HG02610 (cell line): Measurements from ENCODE around the gene NKG7.
"Not testable (repeated sequence)": the region's sequence is repeated elsewhere in the genome, so short reads cannot be mapped to it uniquely, and the experiment has no call there.

Source experiments
- ATAC-seq: cut with Tn5 transposase; IDR thresholded peaks from one replicate; pipeline ENCODE4 v1.9.1; 2021; ENCODE audit warnings: mild to moderate bottlenecking, moderate library complexity; ENCODE audit not compliant: unreplicated experiment

Gene NKG7

DNA sequence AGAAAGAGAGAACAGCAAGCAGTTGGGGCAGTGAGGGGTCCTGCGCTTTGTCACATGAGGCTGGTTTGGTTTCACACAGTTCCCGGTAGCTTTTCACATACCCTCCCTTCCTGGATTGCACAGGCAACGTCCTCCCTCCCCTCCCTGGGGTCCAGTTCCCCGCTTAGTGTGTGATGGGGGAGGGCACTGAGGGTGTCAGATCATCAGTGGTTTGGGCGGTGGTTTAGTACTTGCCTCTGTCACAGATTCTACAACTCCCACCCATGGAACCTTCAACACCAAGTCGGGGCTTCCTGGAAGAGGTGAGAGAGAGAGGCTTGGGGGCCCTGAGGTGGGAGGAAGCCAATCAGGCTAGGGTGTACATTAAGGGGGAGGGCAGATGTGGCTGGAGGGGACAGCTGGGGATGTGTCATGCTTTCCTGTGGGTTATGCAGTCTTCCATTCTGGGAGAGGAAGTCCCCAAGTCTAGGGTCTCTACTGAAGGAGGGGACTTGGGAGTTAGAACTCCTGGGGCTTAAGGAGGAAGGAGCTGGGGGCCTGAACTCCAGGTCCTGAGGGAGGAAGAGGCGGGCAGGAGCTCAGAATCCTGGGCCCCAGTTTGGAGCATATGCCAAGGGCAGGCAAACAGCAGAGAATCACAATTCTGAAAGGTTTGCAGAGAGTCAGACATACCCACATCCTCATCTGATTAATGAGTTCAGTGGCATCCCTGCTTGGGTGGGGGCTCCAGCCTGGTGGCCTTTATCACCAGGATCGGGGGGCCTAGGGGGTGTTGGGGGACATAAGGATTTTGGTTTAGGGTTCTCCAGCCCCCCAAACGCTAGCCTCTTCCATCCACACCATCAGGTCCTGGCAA lies at the start of gene NKG7:
TSS of gene NKG7 (minus strand) at position 6 of the 856 bp plus-strand sequence. CDS start 119 bp downstream, outside the sequence.
- peak; percentile 38 for ATAC-seq

GRCh38 chr19:51422053-51422448 lies 49.6 kb upstream of the NKG7 start:
- ATAC-seq: no peak

- ATAC-seq: no peak
Measured at GRCh38 chr19:51421229-51422052, 49.0 kb upstream of the NKG7 start.

DNA sequence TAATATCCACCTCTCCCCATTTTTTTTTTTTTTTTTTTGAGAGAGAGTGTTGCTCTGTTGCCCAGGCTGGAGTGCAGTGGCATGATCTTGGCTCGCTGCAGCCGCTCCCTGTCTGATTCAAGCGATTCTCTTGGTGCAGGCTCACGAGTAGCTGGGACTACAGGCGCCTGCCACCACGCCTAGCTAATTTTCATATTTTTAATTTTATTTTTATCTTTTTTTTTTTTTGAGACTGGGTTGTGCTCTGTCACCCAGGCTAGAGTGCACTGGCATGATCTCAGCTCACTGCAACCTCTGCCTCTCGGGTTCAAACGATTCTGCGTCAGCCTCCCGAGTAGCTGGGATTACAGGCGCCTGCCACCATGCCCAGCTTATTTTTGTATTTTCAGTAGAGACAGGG lies 48.1 kb upstream of the NKG7 start:
- not testable (repeated sequence) for ATAC-seq

DNA sequence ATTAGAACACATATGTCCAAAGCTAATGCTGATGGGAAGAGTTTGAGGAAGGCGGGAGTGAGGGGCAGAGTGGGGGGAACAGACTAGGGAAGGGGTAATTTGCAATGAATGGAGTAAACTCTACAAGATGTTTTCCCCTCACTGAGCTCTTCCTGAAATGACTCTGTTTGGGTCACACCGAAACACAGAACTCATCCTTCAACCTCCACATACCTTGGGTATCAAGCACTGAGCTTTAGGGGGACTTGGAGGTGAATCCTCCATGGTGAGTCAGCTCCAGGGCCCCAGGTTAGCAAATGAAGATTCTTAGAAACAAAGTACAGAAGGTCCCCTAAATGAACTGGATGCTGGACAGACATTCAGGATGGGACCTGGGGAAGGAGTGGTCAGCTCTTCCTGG lies 46.3 kb upstream of the NKG7 start:
- no peak for ATAC-seq

- ATAC-seq: peak; percentile 30
Measured at GRCh38 chr19:51417810-51418157, 45.3 kb upstream of the NKG7 start.

DNA sequence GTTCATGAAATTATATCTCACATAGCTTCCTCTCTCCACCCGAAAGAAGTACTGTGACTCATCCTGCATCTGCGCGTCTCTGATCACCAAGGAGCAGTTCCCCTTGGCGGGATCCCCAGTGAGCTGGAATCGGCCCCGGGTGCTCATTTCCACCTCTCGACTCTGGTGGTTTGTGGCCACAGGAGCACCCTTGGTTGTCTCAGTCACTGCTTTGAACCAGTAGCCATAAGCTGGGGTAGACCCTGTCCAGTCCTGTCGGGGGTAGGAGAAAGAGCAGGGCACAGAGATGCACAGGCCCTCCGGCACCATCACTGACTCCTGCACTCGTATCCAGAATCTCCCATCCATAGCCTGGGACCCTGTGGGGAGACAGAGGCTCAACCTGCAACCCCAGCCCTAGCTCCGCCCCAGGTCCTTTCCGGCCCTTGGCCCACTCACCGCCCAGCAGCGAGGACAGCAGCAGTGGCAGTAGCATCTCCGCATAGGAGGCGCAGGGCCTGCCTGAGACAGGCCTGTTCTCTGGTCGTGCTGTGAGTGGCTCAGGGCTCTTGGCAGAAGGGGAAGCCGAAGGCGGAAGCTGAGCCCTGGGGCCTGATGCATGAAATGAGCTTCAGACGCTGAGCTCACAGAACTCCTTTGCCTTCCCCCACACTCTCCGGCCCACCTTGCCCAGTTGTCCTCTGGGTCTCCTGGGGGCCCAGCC lies 44.8 kb upstream of the NKG7 start, which contains the start of gene SIGLEC10:
TSS of gene SIGLEC10 (minus strand) at position 536 of the 703 bp plus-strand sequence. CDS start at position 475, 61 bp downstream.
- ATAC-seq: peak; percentile 62

DNA sequence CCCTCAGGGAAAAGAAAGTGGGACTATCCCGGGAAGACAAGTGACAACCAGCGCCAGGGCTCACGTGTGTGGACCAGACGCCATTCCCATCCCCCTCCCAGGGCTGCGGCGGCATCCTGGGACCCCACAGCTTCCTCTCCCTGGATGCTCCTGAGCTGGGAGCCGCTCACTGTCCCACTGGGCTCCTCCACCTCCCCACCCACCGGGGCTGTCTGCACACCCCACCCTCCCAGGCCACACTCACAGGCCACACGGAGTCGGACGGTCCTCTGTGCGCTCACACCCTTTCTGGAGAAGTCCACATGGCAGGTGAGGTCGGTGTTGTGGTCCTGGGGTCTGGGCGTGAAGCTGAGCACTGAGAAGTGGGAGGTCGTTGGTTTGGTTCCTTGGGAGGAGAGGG lies 44.0 kb upstream of the NKG7 start:
- ATAC-seq: not testable (repeated sequence)

DNA sequence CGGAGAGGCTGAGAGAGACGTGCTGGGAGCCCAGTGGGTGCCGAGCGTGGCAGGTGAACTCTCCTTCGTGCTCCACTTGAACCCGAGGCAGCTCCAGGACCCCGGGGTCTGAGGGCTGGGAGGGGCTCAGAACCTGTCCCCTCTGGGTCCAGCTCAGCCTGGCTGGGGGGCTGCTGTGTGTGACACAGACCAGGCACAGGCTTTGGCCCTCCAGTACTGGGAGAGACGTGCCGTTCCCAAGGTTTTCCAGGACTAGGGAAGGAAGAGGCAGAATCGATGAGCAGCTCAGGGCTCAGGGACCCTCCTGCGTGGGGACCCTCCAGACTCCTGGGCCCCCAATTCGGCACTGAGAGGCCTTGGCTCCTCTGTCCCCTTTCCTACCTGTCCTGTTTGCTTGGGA lies 42.7 kb upstream of the NKG7 start:
- ATAC-seq: no peak

DNA sequence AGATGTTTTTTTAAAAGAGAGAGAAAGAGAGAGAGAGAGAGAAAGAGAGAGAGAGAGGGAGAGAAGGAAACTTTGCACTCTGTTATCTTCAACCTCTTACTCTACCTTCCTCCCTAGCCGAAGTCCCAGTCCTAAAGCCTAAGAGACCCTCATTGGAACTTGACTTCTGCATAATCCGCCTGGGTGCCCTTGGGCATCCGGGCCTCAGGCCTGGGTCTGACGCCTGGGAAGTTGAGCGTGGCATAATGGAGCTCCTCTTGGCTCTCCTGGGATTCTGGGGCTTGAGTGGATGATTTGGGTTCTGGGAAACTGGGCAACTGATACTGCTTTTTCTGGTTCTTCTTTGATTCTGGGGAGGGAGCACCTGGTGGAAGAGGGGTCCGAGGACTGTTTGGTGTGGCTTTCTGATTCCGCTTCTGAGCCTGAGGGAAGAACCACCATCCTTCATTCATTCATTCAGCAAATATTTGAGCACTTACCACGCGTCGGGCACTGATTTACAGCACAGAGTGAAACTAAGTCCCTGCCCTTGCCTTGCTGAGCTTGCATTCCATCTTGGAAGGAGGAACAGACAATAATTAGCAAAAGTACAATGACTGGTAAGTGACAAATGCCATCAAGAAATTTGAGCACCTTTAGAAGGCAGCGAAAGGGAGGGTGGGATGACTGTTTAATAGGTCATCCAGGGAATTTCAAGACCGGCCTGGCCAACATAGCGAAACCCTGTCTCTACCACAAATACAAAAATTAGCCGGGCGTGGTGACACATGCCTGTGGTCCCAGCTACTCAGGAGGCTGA lies 38.7 kb upstream of the NKG7 start:
- ATAC-seq: no peak

- ATAC-seq: no peak
Measured at GRCh38 chr19:51407511-51408131, 35.2 kb upstream of the NKG7 start.

- no peak for ATAC-seq
Measured at GRCh38 chr19:51402117-51402516, 29.7 kb upstream of the NKG7 start.

DNA sequence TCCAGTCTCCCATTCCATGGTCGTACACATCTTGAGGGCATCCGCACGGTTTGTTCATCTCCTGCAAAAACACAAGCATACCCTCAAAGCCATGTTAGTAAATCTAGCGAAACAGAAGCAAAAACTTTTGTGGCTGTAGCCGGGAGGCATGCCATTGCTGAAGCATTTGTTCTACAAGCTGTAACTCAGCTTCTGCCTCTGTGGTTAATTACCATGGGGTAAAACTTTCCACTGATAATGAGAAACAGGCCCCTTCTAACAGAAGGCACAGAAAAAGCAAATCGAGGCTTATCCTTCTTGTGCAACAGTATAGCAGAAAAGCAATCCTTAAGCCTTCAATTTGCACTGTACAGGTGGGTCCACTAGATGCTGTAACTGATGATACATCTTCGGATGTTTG lies 27.5 kb upstream of the NKG7 start:
- ATAC-seq: not testable (repeated sequence)

GRCh38 chr19:51399231-51399630 lies 26.8 kb upstream of the NKG7 start:
- ATAC-seq: no peak

GRCh38 chr19:51398096-51398704 lies 25.7 kb upstream of the NKG7 start:
- no peak for ATAC-seq

GRCh38 chr19:51397453-51397852 lies 25.0 kb upstream of the NKG7 start:
- not testable (repeated sequence) for ATAC-seq

DNA sequence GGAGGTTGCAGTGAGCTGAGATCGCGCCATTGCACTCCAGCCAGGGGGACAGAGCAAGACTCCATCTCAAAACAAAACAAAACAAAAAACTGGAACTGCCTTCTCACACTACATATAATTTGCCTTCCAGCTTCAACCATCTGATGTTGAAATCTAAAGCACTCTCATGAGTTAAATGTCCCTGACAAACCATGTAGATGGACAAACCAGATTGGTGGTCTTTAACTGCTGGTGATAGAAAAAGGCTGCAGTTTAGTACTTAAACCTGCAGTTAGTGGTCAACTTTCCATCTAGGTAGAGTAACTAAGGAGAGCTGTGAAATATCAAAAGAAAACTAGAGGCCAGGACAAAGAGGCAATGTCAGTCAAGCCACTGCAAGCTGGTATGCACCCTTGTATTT lies 23.7 kb upstream of the NKG7 start:
- no peak for ATAC-seq

GRCh38 chr19:51394050-51394836 lies 21.8 kb upstream of the NKG7 start:
- peak; percentile 79 for ATAC-seq

- no peak for ATAC-seq
Measured at GRCh38 chr19:51392701-51393100, 20.2 kb upstream of the NKG7 start.
